ENCODE data around the gene ICAM4. TPM values are rescaled to one million over a fixed set of nuclear protein-coding genes. Genes with fewer than 3 reads are reported as not detected.

Gene ICAM4
- total and polyA plus RNA-seq, 2 of the 8 experiments (the other 6 are each of a cell fraction or from before 2014, with no cell fraction given): 1.5 to 4.1 TPM

DNA sequence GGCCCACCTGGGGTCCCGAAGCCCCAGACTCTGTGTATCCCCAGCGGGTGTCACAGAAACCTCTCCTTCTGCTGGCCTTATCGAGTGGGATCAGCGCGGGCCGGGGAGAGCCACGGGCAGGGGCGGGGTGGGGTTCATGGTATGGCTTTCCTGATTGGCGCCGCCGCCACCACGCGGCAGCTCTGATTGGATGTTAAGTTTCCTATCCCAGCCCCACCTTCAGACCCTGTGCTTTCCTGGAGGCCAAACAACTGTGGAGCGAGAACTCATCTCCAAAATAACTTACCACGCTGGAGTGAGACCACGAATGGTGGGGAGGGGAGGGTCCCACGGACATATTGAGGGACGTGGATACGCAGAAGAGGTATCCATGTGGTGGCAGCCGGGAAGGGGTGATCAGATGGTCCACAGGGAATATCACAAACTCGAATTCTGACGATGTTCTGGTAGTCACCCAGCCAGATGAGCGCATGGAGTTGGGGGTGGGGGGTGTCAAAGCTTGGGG is 2.0 kb downstream of the ICAM4 start:
- Histone ChIP-seq H3K23me2 (ENCODE audit: low read depth, low read length) (peaks cover 31% of the 10 kb centered on the region; the same call in 1 of the 2 replicates), H2AK5ac (ENCODE audit: low read depth, low read length) (no peak overlapping the region), H2BK5ac (ENCODE audit: low read depth, low read length) (no peak overlapping the region), H4K20me1 (replicated peaks in 1 of 2; ENCODE audit: control insufficient read depth in 1 of 2, insufficient read depth in 2 of 2, low read length in 2 of 2) (peaks cover 0 to 16% of the 10 kb centered on the region in 2 experiments), H3K79me1 (ENCODE audit: low read depth, low read length) (no peaks in the 10 kb centered on the region), H3K14ac (ENCODE audit: insufficient read length) (no peak overlapping the region), H3K23ac (ENCODE audit: insufficient read length) (no peak overlapping the region), H2BK20ac (ENCODE audit: low read length) (no peak overlapping the region), H2BK12ac (ENCODE audit: low read depth, low read length) (no peak overlapping the region), H3K4ac (replicated peaks; ENCODE audit: insufficient read length, low read depth, low read length) (no peak overlapping the region), H3K27me3 (replicated peaks in 1 of 4; ENCODE audit: control insufficient read depth in 3 of 4, extremely low read depth in 1 of 4, insufficient read depth in 3 of 4, low read length in 3 of 4) (peaks cover 46 to 68% (median 58%) of the 10 kb centered on the region in 4 experiments), H3K9ac (replicated peaks in 1 of 4; ENCODE audit: extremely low read depth in 1 of 4, low read depth in 3 of 4, low read length in 3 of 4) (no peak overlapping the region), H3K4me1 (replicated peaks in 1 of 4; ENCODE audit: control insufficient read depth in 3 of 4, insufficient read depth in 4 of 4, low read length in 3 of 4) (peaks cover 0 to 43% (median 23%) of the 10 kb centered on the region in 4 experiments; a peak in 6 of 7 replicates), H3K79me2 (ENCODE audit: control insufficient read depth in 1 of 2, insufficient read depth in 2 of 2, low read length in 2 of 2) (no peaks in the 10 kb centered on the region), H2BK120ac (replicated peaks; ENCODE audit: low read depth, low read length) (no peak overlapping the region), H2AFZ (ENCODE audit: low read length) (peak overlapping the region; percentile 54; the same call in 1 of the 2 replicates), H4K5ac (ENCODE audit: insufficient read length, low read depth, low read length) (no peak overlapping the region), H4K8ac (ENCODE audit: extremely low read depth, insufficient read depth, low read length) (peak overlapping the region; percentile 72), H3K9me3 (ENCODE audit: insufficient read depth in 2 of 2, low read depth in 1 of 2, low read length in 1 of 2) (no peaks in the 10 kb centered on the region), H3K56ac (replicated peaks; ENCODE audit: insufficient read length, low read depth, low read length) (no peak overlapping the region), H4K91ac (replicated peaks; ENCODE audit: insufficient read length, low read length) (no peak overlapping the region), H3K18ac (ENCODE audit: extremely low read depth, low read length) (no peak overlapping the region), H3K27ac (ENCODE audit: low read depth, low read length) (no peak overlapping the region), H3K36me3 (ENCODE audit: control insufficient read depth in 2 of 4, insufficient read depth in 4 of 4, low read length in 3 of 4) (no peaks in the 10 kb centered on the region), H2BK15ac (ENCODE audit: low read length) (peak overlapping the region; percentile 97; the same call in 1 of the 2 replicates), H3K4me3 (ENCODE audit: extremely low read depth in 1 of 4, insufficient read depth in 2 of 4, low read depth in 3 of 4, low read length in 4 of 4) (peak overlapping the region; percentile 38 to 67 (median 60); a peak in 7 of 8 replicates), H3K4me2 (ENCODE audit: insufficient read depth in 1 of 2, low read depth in 2 of 2, low read length in 2 of 2) (peak overlapping the region; percentile 81 to 100)
- FAIRE-seq (peak; percentile 28), DNase-seq (ENCODE audit: low read depth in 1 of 2, low spot score in 2 of 2) (peak in 1 of 2 experiments; percentile 79)
- ChIA-PET POLR2A (ENCODE audit: partially characterized antibody) (interaction anchor here (0.9 to 3.4 kb wide), 12 partner anchors 11 to 114 kb away, joined by 3 to 15 read pairs (median 4); partner anchors contain the start of genes FDX2, ICAM1, RAVER1 and TYK2), CTCF (ENCODE audit: partially characterized antibody) (interaction anchor here (0.9 to 11.6 kb wide), 18 partner anchors 9 to 203 kb away, joined by 3 to 94 read pairs (median 6); partner anchors contain the start of genes CDC37, ICAM1, RAVER1 and TYK2)
- no peak for TF ChIP-seq KDM4A (IDR thresholded peaks at IDR 0.05; ENCODE audit: low read depth, low read length, severe bottlenecking)
- TF ChIP-seq, protein P1, sequence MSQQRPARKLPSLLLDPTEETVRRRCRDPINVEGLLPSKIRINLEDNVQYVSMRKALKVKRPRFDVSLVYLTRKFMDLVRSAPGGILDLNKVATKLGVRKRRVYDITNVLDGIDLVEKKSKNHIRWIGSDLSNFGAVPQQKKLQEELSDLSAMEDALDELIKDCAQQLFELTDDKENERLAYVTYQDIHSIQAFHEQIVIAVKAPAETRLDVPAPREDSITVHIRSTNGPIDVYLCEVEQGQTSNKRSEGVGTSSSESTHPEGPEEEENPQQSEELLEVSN (IDR thresholded peaks at IDR 0.05): peak; percentile 28; the same call in 1 of the 2 replicates
- WGBS, 2 experiments (ENCODE audit: extremely low coverage in 1 of 2, insufficient coverage in 1 of 2, insufficient read length in 1 of 2, insufficient replicate concordance in 2 of 2, low coverage in 1 of 2, low lambda C conversion rate in 2 of 2, missing lambda C conversion rate in 1 of 2): 6% methylated on average over 21 of the region's 23 CpGs; no CpG with 5 or more reads in 1 of the 2 experiments
